Measurements from ENCODE around the gene PSMA6.
A peak's percentile ranks its signal among the peaks of the same experiment; 100 is the strongest.

PSMA6 gene

DNA sequence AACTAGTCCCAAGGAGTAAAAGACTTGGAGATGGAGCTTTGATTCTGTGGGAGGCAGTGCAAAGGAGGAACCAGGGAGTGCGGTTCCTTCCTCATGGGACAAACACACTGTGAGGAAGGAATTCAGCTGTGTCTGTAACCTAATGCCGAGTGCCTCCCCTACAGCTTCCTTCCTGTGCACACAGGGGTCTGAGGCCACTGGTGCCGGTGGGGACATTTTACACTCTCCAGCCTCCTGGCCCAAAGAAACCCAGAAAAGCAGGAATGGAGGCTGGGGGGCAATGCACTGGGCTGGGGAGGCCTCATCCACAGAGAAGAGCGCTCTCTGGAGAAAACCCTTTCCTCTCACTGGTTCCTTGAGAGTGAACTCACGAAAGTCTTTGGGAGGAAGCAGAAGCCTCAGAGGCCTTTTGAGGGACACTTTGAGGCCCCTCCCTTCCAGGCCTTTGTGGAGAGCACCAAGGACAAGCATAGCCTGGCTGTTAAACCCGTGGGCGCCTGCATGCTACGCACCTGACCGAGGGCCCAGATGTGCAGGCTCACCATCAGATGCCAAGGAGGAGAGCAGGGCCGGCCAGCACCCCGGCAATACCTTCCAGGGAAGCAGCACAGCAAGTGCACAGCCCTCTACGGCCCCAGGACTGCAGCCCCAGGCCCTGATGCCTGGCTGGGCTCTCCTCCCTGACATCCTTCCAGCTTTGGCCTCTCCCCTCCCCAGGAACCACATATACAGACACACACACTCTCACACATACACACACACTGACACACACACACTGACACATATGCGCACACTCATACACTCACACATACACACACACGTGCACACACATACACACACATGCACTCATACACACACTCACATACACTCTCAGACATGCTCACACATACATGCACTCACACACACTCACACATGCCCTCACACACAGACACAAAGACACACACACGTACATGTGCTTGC is 60.4 kb downstream of the PSMA6 start:
- Histone ChIP-seq H3K4me1 (ENCODE audit: control insufficient read depth, insufficient read depth, low read length) (no peaks in the 10 kb centered on the region), H3K4me3 (ENCODE audit: low read depth, low read length) (no peak overlapping the region), H3K9me3 (ENCODE audit: control insufficient read depth, insufficient read depth, low read depth, low read length) (no peaks in the 10 kb centered on the region), H3K27ac (ENCODE audit: extremely low read depth, low read depth, low read length) (no peak overlapping the region), H3K36me3 (ENCODE audit: control insufficient read depth in 2 of 2, insufficient read depth in 1 of 2, low read length in 2 of 2) (no peaks in the 10 kb centered on the region)
- CTCF ChIA-PET: interaction anchor here (0.5 to 1.0 kb wide), 3 partner anchors 13 to 531 kb away, joined by 3 to 4 read pairs (median 4); no protein-coding TSS in a partner anchor
- POLR2A ChIA-PET: no interaction called here
- TF ChIP-seq ZNF707 (tag by site-specific recombination; IDR thresholded peaks at IDR 0.05) (no peak), ZNF114 (tag by site-specific recombination; IDR thresholded peaks at IDR 0.05) (no peak), ZNF558 (tag by site-specific recombination; IDR thresholded peaks at IDR 0.05) (no peak), KLF7 (tag by site-specific recombination; IDR thresholded peaks at IDR 0.05; ENCODE audit: borderline replicate concordance) (no peak), SP2 (tag by site-specific recombination; IDR thresholded peaks at IDR 0.05) (no peak), ZSCAN16 (tag by site-specific recombination; IDR thresholded peaks at IDR 0.05) (no peak), ZNF433 (tag by site-specific recombination; IDR thresholded peaks at IDR 0.05; ENCODE audit: low read depth) (no peak), ZNF354C (tag by site-specific recombination; IDR thresholded peaks at IDR 0.05; ENCODE audit: borderline replicate concordance, low read depth) (no peak), ZNF792 (tag by site-specific recombination; IDR thresholded peaks at IDR 0.05) (no peak), ZNF133 (tag by site-specific recombination; IDR thresholded peaks at IDR 0.05) (0 out of 2 replicates have a peak, but pooled peaks have one; percentile 33), ZNF776 (tag by site-specific recombination; IDR thresholded peaks at IDR 0.05; ENCODE audit: borderline replicate concordance) (0 out of 2 replicates have a peak, but pooled peaks have one; percentile 51), ZIC2 (tag by site-specific recombination; IDR thresholded peaks at IDR 0.05) (no peak), ZNF239 (tag by site-specific recombination; IDR thresholded peaks at IDR 0.05) (no peak)
- TF ChIP-seq, protein P1, sequence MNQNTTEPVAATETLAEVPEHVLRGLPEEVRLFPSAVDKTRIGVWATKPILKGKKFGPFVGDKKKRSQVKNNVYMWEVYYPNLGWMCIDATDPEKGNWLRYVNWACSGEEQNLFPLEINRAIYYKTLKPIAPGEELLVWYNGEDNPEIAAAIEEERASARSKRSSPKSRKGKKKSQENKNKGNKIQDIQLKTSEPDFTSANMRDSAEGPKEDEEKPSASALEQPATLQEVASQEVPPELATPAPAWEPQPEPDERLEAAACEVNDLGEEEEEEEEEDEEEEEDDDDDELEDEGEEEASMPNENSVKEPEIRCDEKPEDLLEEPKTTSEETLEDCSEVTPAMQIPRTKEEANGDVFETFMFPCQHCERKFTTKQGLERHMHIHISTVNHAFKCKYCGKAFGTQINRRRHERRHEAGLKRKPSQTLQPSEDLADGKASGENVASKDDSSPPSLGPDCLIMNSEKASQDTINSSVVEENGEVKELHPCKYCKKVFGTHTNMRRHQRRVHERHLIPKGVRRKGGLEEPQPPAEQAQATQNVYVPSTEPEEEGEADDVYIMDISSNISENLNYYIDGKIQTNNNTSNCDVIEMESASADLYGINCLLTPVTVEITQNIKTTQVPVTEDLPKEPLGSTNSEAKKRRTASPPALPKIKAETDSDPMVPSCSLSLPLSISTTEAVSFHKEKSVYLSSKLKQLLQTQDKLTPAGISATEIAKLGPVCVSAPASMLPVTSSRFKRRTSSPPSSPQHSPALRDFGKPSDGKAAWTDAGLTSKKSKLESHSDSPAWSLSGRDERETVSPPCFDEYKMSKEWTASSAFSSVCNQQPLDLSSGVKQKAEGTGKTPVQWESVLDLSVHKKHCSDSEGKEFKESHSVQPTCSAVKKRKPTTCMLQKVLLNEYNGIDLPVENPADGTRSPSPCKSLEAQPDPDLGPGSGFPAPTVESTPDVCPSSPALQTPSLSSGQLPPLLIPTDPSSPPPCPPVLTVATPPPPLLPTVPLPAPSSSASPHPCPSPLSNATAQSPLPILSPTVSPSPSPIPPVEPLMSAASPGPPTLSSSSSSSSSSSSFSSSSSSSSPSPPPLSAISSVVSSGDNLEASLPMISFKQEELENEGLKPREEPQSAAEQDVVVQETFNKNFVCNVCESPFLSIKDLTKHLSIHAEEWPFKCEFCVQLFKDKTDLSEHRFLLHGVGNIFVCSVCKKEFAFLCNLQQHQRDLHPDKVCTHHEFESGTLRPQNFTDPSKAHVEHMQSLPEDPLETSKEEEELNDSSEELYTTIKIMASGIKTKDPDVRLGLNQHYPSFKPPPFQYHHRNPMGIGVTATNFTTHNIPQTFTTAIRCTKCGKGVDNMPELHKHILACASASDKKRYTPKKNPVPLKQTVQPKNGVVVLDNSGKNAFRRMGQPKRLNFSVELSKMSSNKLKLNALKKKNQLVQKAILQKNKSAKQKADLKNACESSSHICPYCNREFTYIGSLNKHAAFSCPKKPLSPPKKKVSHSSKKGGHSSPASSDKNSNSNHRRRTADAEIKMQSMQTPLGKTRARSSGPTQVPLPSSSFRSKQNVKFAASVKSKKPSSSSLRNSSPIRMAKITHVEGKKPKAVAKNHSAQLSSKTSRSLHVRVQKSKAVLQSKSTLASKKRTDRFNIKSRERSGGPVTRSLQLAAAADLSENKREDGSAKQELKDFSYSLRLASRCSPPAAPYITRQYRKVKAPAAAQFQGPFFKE (tag by site-specific recombination; IDR thresholded peaks at IDR 0.05; ENCODE audit: borderline replicate concordance): 0 out of 2 replicates have a peak, but pooled peaks have one; percentile 26
- TF ChIP-seq, protein P2, sequence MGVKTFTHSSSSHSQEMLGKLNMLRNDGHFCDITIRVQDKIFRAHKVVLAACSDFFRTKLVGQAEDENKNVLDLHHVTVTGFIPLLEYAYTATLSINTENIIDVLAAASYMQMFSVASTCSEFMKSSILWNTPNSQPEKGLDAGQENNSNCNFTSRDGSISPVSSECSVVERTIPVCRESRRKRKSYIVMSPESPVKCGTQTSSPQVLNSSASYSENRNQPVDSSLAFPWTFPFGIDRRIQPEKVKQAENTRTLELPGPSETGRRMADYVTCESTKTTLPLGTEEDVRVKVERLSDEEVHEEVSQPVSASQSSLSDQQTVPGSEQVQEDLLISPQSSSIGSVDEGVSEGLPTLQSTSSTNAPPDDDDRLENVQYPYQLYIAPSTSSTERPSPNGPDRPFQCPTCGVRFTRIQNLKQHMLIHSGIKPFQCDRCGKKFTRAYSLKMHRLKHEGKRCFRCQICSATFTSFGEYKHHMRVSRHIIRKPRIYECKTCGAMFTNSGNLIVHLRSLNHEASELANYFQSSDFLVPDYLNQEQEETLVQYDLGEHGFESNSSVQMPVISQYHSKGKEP (tag by site-specific recombination; IDR thresholded peaks at IDR 0.05): no peak
- TF ChIP-seq, protein P3, sequence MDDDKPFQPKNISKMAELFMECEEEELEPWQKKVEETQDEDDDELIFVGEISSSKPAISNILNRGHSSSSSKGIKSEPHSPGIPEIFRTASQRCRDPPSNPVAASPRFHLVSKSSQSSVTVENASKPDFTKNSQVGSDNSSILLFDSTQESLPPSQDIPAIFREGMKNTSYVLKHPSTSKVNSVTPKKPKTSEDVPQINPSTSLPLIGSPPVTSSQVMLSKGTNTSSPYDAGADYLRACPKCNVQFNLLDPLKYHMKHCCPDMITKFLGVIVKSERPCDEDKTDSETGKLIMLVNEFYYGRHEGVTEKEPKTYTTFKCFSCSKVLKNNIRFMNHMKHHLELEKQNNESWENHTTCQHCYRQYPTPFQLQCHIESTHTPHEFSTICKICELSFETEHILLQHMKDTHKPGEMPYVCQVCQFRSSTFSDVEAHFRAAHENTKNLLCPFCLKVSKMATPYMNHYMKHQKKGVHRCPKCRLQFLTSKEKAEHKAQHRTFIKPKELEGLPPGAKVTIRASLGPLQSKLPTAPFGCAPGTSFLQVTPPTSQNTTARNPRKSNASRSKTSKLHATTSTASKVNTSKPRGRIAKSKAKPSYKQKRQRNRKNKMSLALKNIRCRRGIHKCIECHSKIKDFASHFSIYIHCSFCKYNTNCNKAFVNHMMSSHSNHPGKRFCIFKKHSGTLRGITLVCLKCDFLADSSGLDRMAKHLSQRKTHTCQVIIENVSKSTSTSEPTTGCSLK (tag by site-specific recombination; IDR thresholded peaks at IDR 0.05): no peak
- TF ChIP-seq, protein P4, sequence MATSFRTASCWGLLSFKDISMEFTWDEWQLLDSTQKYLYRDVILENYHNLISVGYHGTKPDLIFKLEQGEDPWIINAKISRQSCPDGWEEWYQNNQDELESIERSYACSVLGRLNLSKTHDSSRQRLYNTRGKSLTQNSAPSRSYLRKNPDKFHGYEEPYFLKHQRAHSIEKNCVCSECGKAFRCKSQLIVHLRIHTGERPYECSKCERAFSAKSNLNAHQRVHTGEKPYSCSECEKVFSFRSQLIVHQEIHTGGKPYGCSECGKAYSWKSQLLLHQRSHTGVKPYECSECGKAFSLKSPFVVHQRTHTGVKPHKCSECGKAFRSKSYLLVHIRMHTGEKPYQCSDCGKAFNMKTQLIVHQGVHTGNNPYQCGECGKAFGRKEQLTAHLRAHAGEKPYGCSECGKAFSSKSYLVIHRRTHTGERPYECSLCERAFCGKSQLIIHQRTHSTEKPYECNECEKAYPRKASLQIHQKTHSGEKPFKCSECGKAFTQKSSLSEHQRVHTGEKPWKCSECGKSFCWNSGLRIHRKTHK (tag by site-specific recombination; IDR thresholded peaks at IDR 0.05): no peak
- TF ChIP-seq, protein P5, sequence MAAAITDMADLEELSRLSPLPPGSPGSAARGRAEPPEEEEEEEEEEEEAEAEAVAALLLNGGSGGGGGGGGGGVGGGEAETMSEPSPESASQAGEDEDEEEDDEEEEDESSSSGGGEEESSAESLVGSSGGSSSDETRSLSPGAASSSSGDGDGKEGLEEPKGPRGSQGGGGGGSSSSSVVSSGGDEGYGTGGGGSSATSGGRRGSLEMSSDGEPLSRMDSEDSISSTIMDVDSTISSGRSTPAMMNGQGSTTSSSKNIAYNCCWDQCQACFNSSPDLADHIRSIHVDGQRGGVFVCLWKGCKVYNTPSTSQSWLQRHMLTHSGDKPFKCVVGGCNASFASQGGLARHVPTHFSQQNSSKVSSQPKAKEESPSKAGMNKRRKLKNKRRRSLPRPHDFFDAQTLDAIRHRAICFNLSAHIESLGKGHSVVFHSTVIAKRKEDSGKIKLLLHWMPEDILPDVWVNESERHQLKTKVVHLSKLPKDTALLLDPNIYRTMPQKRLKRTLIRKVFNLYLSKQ (tag by site-specific recombination; IDR thresholded peaks at IDR 0.05; ENCODE audit: borderline replicate concordance): no peak
- TF ChIP-seq, protein P6, sequence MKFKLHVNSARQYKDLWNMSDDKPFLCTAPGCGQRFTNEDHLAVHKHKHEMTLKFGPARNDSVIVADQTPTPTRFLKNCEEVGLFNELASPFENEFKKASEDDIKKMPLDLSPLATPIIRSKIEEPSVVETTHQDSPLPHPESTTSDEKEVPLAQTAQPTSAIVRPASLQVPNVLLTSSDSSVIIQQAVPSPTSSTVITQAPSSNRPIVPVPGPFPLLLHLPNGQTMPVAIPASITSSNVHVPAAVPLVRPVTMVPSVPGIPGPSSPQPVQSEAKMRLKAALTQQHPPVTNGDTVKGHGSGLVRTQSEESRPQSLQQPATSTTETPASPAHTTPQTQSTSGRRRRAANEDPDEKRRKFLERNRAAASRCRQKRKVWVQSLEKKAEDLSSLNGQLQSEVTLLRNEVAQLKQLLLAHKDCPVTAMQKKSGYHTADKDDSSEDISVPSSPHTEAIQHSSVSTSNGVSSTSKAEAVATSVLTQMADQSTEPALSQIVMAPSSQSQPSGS (tag by site-specific recombination; IDR thresholded peaks at IDR 0.05; ENCODE audit: low read depth): no peak
